ENCODE results near the gene UQCC5.
A peak's percentile ranks its signal among the peaks of the same experiment; 100 is the strongest.
"Not testable (repeated sequence)": the region's sequence is repeated elsewhere in the genome, so short reads cannot be mapped to it uniquely, and the experiment has no call there.

UQCC5 gene

DNA sequence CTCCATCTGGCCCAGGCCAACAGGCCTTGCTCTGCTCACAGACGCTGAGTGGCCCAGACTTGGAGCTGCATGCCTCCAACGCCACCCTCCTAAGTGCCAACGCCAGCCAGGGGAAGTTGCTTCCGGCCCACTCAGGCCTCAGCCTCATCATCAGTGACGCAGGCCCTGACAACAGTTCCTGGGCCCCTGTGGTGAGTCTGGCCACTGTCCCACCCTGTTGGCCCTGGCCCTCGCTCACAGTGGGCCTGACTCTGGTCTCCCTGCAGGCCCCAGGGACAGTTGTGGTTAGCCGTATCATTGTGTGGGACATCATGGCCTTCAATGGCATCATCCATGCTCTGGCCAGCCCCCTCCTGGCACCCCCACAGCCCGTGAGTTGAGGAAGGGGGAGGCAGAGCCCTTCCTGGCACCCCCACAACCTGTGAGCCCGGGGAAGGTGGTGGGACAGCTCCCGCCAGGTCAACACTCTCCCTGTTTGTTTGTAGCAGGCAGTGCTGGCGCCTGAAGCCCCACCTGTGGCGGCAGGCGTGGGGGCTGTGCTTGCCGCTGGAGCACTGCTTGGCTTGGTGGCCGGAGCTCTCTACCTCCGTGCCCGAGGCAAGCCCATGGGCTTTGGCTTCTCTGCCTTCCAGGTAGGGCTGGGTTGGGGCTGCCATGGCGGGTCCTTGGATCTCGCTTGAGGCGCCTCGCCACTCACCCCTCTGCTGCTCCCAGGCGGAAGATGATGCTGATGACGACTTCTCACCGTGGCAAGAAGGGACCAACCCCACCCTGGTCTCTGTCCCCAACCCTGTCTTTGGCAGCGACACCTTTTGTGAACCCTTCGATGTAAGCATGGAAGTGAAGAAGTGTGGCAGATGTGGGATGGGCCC lies 12.8 kb upstream of the UQCC5 start:
- DNase-seq (ENCODE audit: low spot score), result no peak

DNA sequence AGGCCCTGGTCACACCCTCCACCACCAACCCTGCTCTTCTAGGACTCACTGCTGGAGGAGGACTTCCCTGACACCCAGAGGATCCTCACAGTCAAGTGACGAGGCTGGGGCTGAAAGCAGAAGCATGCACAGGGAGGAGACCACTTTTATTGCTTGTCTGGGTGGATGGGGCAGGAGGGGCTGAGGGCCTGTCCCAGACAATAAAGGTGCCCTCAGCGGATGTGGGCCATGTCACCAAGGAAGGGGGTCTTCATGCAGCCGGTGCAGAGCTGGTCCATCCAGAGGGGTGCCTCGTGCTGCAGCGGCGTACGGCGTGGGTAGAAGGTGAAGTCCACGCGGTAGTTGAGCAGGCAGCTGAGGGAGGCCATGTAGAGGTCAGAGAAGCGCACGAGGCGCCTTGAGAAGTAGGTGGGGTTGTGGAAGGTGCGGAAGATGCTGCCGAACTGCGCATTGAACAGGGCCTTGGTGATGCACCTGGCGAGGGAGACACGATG lies 12.1 kb upstream of the UQCC5 start:
- no peak for DNase-seq (ENCODE audit: low spot score)

DNA sequence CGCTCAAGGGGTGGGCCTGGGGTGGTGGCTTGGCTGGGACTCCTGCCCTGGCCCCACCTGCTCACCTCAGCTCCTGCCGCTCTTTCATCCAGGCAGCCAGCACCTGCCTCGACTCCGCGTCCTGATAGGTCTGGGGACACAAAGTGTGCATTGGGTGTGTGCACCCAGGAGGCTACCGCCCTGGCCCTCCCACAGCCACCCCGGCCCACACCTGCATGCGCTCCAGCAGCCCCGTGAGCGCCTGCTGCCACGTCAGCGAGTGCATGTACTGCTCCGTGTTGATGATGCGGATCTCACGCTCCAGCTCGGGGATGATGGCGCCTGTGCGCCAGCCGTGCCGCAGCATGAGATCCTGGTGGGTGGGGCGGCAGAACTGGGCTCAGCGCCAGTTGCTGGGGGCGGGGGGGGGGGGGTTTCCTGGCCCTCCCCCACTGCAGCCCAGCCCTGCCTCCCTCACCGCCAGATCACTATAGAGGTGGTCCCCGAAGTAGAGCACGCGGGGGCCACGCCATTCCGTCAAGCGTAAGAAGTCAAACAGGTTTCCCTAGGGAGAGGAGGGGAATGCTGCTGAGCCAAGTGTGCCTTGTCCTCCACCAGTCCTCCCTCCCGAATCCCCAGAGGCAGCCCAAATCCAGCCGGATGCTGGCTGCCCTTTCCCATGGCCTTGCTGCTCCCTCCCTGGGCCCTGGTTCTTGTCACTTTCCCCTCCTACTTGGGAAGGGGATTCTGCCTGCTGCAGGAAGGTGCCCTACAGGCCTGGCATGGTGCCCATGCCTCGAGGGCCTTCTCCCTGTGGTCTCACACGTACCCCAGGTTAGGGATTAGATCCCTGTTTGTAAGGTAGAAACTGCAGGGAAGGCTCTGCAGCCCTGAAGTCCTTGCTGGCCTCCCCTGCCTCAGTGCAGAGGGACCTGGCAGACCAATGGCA lies 11.4 kb upstream of the UQCC5 start:
- DNase-seq (ENCODE audit: low spot score), result no peak

DNA sequence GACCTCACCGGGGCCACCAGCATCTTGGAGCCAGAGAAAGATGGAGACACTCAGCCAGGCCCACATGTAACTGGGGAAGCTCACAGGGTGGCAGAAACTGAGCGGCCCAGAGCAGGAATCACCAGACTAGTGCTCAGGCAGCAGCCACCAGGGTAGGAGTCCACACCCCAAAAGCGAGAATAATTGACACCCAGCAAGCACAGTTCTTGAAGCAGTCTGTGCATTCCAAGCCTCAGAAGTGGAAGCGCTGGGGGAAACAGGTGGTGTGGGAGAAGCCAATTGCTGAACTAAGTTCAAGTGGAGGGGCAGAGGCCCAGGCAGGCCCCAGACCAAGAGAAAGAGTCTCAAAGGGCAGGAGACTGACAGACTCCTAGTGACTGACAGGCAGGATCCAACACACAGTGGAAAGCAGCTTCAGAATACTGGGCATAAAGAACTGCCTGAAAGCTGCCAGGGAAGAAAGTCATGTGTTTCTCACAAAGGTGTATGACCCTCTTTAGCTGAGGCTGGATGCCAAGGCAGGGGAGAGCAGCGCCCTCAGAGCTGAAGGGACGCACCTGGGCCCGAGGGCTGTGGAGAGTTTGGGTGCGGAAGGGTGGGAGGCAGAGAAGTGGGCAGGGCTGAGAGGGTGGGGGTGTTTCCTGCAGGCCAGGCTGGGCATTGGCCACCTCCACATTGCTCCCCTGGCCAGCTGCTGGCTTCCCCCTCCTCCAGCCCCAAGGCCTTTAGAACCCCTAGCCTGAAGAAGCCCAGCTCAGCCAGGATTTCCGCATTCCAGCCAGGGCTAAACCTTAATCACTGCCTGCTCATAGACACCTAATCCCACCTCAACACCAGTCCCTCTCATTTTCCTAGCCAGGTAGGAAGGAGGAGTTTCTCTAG lies 10.5 kb upstream of the UQCC5 start:
- no peak for DNase-seq (ENCODE audit: low spot score)

DNA sequence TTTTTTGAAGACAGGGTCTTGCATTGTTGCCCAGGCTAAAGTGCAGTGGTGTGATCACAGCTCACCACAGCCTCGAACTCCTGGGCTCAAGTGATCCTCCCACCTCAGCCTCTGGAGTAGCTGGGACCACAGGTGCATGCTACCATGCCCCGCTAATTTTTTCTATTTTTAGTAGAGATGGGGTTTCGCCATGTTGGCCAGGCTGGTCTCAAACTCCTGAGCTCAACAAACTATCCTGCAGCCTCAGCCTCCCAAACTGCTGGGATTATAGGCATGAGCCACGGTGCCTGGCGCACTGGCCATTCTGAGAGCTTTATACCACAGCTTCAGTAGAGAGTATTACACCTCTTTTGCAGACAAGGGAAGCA lies 9.8 kb upstream of the UQCC5 start:
- not testable (repeated sequence) for DNase-seq (ENCODE audit: low spot score)

DNA sequence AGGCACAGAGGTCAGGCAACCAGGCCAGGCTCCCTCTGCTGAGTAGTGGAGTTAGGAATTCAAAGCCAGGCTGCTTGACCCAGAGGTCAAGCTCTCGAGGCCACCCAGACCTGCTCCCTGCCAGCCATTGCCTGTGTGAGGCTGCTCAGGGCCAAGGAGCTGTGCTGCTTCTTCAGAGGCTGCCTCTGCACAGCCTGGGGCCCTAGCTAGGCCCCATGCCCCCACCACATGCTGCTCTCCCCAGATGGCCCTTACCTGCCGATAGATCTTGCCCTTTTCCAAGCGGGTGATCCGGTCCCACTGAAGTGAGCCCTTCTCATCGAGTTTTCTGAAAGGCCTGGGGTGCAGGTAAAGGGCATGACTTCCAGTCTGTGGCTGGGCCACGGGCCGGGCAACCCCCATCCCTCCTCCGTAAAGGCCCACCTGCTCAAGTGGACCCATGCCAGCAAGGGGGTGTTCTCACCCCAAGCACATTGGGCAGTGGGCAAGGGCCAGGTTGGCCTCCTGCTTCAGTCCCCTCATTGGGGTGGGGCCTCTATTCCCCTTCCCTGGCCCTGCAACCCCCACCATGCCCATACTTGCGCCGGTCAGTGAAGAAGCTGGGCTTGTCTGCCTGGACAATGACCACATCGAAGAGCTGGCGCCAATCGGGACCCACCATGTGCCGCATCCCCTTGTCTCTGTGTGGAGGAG lies 9.2 kb upstream of the UQCC5 start:
- DNase-seq (ENCODE audit: low spot score), result no peak

DNA sequence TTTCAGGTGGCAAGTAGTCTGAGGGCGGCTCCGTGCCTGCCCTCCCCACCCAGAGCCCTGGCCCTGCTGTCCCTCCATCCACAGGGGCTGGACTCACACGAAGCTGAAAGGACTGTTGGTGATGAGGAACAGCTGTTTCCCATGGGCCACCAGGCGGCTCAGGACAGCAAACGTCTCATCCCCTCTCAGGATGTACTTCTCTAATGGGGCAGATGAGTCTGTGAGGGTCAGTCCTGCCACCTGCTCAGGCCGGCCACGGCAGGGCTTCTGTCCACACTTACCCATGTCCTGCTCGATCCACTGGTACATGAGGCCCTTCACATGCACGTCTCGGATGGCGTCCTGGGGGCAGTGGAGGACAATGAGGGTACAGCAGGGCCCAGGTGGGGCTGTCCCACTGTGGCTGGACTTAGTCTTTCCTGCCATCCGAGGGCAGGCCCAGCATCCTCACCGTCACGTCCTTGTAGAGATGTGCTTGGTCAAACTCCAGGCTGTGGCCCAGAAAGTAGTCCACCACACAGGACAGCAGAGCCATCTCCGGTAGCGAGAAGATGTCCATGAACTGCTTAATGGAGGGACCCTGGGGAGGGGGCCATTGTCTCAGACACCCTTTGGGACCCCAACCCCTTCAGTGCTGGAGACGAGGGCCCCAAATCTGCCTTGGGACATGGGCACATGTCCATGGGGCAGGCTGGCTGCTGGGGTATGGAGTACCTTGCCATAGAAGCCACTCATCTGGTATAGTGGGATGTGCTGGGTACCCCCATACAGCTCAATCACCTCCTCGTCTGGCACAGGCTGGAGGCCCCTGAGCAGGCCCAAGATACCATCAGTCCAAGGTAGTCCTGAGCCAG lies 8.4 kb upstream of the UQCC5 start:
- no peak for DNase-seq (ENCODE audit: low spot score)

DNA sequence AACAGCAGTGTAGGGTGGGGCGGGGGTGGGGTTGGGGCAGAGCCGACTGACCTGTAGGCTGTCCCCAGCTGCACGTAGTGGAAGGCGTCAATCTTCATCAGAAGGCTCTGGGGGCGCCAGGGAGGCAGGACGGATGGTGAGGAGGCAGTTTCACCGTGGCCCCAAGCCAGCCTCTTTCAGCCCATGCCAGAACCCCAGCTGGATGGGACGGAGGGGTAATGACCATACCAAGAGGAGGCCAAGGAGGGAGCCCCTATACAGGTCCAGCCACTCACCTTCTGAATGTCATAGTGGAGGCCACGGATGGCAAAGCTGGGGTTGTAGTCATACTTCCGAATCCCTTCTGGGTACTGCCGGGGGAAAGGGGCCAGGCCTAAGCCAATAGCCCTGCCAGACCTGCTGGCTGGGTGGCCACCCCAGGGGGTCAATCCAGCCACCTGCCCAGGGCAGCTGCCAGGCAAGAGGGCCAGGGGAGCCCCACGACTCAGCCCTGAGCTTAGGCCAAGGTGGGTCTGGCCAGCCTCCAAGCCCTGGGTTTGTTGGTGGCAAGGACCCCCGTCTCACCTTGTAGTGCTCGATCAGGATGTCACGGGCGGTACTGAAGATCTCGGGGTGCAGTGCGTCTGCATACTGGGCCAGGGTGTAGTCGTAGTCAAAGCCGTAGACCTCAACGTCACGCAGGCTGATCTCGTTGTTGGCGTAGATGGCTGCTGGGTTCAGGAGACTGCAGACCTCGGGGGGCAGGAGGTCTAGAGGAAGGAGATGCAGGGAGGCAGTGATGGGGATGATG lies 7.6 kb upstream of the UQCC5 start:
- DNase-seq (ENCODE audit: low spot score), result no peak

DNA sequence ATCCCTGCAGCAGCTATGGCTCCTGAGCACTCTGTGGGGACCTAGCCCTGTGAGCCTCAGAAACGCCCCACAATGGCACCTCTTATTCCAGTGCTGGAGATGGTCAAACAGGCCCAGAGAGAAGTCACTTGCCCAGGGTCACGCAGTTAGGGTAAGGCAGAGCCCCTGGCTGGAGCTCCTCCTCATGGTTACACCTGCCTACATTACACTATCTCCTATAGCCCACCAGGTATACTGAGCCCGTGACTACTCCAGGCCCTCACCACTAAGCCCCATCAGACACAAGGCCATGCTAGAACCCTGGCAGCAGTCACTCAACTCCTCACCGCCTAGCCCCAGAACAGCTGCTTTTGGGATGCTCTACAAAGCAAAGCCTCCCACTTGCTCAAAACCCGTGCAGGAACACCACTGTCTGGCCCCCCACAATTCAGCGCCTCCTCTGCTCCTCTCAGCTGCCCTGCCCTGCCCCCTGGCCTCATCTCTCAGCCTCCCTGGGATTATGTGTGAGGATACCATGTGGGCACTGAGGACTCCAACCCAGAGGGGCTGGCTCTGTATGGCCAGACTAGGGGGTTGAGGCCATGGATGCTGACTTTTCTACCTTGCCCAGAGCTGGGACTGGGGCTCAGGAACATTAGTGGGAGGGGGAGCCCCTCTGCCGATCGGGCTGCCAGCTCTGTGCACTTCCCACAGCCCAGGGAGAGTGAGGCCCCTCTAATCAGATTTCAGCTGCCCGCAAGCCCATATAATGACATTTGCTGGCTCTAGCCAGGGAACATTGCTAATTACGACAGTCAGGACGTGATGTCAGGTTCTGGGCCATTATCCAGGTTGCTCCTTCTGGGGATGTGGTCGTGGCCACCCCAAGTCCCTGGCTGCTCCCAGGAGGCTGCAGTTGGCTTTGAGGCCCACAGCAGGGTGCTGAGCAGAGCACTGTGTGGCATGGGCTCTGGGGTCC lies 6.8 kb upstream of the UQCC5 start:
- no peak for DNase-seq (ENCODE audit: low spot score)

DNA sequence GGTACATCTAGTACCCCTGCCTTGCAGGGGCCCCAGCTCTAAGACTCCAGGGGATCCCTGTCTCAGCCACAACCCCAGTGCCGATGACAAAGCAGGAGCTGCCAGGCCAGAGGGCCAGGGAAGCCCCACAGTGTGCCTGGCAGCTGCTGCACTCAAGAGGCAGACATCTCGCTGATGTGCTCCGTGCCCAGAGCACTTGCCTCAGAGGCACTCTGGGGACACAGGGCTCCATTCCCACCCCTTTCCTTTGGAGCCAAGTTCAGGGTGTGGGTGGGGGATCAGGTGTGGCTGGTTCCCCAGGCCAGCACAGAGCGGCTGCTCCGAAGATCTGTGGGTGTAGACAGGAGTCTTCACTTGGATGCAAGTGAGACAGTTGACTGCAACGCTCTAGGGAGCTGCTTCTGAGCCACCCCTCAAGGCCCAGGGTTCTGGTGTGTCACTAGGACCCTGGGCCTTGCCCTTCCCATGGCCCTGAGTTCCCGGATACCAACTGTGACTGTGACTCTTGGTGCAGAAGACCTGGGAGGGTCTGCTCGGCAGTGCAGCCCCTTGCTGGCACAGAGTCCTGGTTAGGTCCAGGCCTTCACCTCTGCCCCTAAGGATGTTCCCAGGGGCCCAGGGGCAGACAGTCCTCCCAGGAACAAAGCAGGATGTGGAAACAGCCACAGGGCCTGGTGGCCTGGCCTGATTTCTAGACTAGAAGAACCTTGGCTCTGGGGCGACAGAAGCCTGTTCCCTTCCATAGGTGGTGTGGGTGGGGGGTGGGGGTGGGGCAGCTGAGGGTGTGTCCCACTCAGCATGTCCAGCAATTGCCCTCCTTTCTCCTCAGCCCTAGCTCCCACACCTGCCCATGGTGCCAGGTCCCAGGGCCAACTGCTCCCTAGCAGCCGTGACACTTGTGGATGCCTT lies 5.2 kb upstream of the UQCC5 start:
- DNase-seq (ENCODE audit: low spot score), result no peak

DNA sequence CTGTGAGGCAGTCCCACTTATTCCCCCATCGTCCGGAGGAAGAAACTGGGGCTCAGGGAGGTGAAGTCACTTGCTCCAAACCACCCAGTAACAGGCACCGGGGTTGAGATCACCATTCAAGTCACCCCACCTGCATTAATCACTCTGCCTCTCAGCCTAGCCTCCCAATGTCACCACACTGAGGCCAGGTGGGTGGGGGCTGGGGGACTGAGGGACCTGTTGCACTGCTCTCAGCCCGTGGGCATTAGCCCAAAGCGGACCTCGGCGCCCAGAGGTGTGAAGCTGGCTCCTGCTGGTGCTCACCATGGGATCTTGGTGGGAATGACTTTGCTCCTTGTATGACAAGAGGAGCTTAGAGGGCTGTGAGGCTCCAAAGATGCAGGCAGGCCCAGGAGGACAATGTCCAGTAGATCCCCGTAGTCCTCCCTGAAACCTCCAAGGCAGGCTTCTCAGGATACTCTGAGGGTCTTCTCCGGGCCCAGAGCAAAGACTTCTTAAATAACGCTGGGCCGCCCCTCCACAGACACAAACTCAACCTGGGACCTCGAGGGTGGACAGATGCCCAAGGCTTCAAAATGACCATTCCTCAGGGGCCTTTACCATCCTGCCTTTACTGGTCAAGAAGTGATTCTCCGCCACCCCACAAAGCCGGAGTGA lies 4.4 kb upstream of the UQCC5 start:
- DNase-seq (ENCODE audit: low spot score), result no peak

DNA sequence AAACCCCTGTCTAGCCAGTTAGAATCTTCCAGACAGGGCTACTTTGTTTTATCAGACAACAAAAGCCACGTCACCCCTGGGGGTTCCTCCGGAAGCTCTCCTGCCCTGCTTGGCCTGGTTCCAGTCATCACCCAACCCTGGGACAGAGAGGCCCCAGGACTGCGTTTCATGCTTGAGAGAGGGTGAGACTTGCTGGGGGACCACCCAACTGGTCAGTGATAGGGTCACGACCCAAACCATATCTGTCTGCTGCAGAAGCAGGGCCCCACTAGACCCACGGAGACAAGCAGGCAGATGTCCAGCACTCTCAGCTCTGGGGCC lies 3.9 kb upstream of the UQCC5 start:
- DNase-seq (ENCODE audit: low spot score), result no peak

DNA sequence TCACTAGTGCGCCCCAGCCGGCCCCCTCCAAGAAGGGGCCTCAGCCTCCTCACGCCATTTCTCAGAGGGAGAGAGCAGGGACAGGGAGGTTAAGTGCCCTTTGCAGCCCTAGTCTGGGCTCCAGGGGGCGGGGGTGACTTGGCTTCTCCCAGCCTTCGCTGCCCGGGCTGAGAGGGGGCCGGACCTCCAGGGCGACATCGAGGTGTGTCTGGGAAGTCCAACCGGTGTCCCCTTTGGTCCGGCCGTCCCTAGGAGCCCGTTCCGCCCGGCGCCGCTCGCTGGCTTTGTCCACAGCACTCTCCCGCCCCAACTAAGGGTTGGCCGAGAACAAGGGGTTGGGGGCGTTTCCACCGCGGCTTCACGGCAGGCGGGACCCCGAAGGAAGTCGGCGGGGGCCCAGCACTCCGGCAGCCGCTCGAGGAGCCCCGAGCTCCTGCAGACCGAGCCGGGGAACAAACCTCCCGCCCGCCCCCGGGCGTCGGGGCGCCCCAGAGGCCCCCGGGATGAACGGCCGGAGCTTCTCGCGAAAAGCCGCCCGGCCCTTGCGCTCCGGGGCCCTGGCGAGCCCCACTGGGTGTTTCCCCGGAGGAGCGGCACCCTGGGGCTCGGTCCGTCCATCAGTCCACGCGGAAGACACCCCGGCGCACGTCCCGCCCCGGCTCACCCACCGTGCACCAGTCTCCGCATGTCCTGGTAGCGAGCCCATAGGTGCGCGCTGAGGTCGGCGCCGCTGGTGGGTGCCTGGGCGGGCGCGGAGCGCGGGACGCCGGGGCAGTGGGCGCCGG lies 3.4 kb upstream of the UQCC5 start:
- DNase-seq (ENCODE audit: low spot score), result no peak

DNA sequence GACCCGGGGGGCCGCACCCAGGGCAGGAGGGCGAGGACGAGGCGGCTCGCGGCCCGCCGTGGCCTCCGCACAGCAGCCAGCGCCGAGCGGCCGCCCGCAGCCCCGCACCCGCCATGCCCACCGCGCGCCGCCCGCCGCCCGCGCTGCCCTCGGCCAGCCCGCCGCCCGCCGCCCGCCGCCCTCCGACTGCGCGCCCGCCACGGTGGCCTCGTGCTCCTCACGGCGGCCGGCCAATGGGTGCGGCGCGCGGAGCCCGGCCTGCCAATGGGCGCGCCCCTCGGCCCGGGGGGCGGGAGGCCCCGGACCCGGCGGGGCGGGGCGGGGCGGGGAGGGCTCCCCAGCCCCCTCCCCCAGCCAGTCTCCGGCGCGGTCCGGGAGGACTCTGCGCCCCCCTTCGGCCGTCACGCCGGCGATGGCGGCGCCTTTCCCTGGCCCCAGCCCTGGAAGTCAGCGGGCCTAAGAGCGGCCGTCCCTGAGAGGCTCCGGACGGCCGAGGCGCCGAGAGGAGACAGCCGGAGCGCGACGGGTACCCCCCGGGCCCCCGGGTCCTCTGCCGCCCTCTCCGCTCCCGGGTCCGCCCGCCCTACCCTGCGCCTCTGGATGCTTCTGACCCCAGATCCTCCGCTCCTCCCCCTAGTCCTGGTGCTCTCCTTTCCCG lies 2.7 kb upstream of the UQCC5 start, which contains the start of gene NT5DC2:
Gene NT5DC2, minus strand, starts transcription at position 235 of the 658 bp plus-strand sequence. Its CDS starts 120 bp downstream, at position 115.
- DNase-seq (ENCODE audit: low spot score), result peak; percentile 44

Data from pons (tissue), 1 donor.